Hypothalamus (tissue), 51 donors: ENCODE measurements around the gene RRP1.
A peak's percentile ranks its signal among the peaks of the same experiment; 100 is the strongest.
"Not testable (repeated sequence)": the region's sequence is repeated elsewhere in the genome, so short reads cannot be mapped to it uniquely, and the experiment has no call there.

ENCODE experiments used
- DNase-seq, 51 donors: peaks; one replicate each; lab custom pipeline; 2025; lab: John Stamatoyannopoulos, UW

The RRP1 gene

GRCh38 chr21:43814215-43815106, 25.1 kb downstream of the RRP1 start:
- DNase-seq = peak in 11 of 51 donors; percentile 6 to 29 (median 16)

DNA sequence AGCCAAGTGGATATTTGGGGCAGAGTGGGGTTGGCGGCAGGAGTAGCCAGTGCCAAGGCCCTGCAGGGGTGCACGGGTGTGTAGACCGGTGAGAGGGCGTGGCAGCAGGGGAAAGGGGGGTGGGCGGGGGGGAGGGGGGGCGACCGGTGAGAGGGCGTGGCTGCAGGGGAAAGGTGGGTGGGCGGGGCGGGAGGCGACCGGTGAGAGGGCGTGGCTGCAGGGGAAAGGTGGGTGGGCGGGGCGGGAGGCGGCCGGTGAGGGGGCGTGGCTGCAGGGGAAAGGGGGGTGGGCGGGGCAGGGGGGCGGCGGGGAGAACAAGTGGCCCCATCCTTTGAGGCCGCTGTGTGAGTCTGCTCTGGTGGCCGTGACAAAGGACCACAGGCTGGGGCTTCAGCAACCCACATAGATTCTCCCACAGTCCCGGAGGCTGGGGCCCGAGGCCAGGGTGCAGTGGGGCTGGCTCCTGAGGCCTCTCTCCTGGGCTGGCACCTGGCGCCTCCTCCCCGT, 25.8 kb downstream of the RRP1 start:
- DNase-seq = no peak

- no peak for DNase-seq
Measured at GRCh38 chr21:43815991-43816390, 26.6 kb downstream of the RRP1 start.

- no peak for DNase-seq
Measured at GRCh38 chr21:43816611-43817071, 27.3 kb downstream of the RRP1 start.

DNA sequence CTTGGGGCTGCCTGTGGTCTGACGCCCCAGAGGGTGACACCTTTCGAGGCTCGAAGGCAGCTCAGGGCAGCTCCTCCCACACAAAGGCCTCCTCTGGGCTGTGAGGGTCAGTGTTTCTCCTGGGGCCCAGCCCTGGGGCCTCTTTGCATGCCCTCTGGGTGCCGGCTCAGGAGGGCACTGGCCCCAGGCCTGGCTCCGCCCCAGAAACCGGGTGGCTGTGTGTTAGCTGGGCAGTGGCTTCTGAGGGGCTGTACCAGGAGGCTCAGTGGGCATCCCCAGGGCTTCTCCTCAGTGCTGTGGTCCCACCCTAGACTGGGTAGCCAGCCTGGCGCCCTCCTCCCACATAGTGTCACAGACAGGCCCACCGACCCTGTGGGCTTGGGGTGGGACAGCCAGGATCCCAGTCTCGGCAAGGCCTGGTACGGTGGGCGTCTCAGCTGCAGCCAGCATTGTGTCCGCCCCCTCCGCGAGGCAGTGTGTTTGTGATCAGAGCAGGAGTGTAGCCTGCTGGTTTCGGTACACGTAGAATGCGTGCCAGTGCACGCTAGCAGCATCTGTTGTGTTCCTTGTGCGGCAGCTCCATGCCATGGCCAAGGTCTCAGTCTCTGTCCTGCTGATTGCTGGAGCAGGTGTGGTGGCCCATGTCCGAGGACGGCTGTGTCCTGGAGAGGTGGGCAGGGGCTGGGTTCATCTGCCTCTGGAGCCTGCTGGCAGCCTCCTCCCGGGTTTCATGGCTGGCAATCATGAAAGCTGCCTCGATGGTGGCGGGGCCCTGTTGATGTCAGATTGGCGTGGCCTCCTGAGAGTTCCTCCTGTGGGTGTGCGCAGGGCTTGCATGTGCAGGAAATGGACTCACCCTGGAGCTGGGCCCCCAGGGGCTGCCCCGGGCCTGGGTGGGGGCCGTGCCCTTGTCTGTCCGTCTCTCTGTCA, 28.0 kb downstream of the RRP1 start:
- no peak for DNase-seq

DNA sequence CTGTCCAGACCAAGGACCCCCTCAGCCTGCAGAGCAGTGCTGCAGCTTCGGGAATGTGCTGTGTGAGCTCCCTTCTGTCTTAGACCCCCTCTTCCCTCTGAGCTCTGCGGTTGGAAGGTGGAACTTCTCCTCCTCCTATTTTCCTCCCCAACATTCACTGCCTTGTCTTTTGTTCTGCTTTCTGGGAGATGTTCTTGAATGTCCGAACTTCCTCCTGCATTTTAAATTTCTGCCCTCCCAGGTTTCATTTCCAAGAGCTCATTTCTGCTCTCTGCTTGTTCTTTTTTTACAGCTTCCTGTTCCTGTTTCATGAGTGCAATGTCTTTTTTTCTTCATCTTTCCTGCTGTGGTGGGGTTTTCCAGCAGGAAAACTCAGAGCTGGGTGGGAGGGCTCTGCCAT, 29.3 kb downstream of the RRP1 start:
- peak in 1 of 51 donors; percentile 8 for DNase-seq

DNA sequence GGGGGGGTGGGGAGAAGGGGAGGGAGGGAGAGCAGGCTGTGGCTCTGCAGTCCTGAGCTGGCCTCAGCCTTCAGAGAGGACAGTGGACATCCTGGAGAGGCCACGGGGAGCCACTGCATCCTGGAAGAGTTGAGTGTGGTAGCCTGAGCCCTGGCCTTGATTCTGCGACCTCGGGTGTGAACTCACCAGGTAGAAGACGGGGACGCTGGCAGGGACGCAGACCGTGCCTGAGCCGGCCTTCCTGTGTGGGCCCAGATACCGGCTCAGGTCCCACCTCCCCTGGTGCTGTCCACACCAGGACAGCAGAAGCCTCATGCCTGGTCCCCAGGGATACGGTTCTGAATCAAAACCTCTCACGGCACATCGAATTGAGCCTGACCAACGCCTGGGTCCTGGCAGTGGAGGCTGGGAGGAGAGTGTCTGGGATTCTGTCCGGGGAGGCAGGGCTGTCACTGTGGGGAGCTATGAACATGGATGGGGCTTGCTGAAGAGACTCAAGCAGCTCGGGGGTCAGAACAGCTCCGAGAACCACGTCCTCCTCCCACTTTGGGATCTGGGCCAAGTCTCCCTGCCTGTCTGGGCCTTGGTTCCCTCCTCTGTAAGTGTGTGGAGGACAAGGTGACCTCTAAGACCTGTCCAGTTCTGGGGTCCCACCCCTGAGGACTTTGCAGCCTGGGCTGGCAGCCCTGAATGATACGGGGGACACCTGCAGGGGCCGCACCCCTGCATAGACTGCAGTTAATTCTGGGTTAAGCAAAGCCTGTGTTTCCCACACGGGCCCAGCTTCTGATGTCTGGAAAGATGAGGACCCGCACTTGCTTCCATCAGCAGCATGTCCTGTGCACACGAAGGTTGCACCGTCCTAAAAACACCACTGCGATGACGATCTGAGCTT, 30.4 kb downstream of the RRP1 start:
- no peak for DNase-seq

GRCh38 chr21:43820466-43820865, 31.1 kb downstream of the RRP1 start:
- DNase-seq = no peak

GRCh38 chr21:43822166-43822565, 32.8 kb downstream of the RRP1 start:
- DNase-seq = not testable (repeated sequence)

GRCh38 chr21:43822741-43823140, 33.4 kb downstream of the RRP1 start:
- DNase-seq = not testable (repeated sequence)

- peak in 2 of 51 donors; percentile 19 to 38 for DNase-seq
Measured at GRCh38 chr21:43824333-43825241, 35.2 kb downstream of the RRP1 start.

DNA sequence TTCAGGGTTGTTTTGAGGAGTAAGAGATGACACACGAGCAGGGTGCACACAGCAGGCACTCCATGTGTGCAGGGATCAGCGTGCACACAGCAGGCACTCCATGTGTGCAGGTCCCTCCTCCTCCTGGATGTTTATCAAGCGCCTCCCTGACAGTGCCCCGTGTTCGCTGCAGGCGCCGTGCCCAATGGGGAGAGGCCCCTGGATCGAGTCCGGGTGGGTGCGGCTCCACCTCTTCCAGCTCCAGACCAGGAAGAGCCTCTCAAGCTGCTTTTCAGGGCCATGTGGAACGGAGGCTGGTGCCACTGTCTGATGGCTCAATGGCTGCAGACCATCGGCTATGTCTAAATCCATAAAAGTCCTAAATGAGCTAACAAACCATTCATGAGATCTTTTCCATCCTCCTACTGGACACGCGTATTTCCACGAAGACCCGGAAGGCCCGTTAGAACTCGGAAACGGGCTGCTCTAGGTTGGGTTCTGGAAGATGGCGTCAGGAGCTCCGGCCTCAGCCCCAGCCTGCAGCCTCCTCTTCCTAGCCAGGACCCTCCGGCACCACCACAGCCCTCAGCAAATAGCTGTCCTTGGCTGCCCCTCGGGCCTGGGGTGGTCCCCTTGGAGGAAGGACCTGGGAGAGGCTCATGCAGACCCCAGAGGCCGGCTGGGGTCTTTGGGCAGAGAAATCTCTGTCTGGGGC, 36.0 kb downstream of the RRP1 start:
- no peak for DNase-seq

GRCh38 chr21:43825936-43826622, 36.7 kb downstream of the RRP1 start:
- DNase-seq = no peak

DNA sequence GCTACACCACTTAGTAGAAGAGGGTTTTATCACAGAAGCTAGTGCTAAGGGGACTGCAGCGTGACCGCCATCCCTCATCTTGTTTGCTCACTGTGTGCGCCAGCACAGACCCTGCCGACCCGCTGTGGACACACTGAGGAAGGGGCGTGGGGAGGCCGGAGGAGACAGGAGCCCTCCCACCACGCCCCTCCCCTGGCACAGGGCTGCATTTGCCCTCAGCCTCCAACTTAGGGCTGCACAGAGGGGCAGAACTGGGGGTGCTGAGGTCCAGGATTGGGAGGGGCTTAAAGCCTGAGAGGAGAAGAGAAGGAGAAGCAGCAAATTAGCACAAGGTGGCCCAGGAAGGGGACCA, 37.2 kb downstream of the RRP1 start:
- no peak for DNase-seq

DNA sequence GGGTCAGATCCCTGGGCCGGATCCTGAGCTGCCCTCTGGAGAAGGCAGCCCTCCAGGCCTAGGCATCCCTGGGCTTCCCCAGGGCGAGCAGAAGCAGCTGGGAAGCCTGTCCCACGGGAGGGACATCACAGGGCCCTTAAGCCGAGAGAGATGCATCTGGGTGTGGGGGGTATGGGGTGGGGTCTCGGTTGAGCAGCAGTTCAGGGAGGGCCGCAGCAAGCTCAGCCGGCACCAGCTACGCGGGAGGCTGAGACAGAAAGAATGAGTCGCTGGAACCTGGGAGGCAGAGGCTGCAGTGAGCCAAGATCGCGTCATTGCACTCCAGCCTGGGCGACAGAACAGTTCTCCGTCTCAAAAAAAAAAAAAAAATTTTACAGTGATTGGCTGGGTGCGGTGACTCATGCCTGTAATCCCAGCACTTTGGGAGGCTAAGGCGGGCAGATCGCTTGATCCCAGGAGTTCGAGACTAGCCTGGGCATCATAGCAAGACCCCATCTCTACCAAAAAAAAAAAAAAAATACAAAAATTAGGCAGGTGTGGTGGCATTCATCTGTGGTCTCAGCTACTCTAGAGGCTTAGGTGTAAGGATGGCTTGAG, 37.7 kb downstream of the RRP1 start:
- DNase-seq = peak in 1 of 51 donors; percentile 27

DNA sequence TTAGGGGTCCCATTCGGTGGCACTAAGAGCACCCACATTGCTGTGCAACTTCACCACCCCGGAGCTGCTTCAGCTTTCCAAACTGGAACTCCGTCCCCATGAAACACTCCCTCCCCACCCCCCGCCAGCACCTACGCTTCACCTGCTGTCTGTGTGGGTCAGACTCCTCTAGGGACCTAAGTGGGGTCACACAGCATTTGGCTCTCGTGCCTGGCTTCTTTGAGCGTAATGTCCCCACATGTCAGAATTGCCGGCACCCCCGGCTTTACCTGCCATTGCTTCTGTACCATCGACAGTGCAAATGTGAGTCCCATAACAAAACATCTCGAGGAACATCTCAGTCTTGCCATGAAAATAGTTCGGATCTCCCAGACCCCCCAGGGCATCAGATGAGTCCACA, 39.8 kb downstream of the RRP1 start:
- no peak for DNase-seq

DNA sequence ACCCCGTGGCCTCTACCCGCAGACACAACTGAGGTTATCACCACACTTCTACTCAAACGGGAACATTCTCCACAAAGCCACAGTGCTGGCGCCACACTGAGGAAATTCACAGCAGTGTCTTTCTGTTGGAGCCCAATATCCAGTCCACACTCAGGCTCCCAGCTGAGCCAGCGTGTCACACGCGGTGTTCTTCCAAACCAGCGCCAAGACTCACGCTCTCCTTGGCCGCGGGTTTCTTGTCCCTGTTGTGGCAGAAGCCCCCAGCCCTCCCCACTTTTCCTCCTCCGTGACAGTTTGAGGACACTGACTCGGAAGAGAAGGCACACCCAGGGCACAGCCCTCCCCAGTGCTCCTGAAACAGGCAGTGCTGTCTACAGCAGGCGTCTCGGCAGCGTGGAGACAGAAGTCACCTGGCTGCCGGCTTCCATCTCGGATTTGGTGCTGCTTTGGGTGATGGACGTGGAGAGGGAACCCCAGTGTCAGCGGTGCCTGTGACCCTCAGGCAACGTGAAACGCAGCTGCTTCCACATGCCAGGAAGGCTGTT, 40.3 kb downstream of the RRP1 start:
- DNase-seq = no peak
